Muscle of back (tissue), 11 donors: ENCODE data around the gene ELAVL4. TPM values are rescaled to one million over a fixed set of nuclear protein-coding genes. Genes with fewer than 3 reads are reported as not detected.

Experiments used
- DNase-seq, 3 donors: peaks; one replicate each; pipeline versions ENCODE4 v3.0.0 to v3.0.0-alpha.2; 2013
- polyA plus RNA-seq, 10 donors: library from polyadenylated mRNA; unstranded; fragments of 120-200 nt; gene quantifications; one replicate each; pipeline ENCODE4 v1.2.1, GENCODE V29; 2013; ENCODE audit not compliant: insufficient read length in 10 of 10

Gene ELAVL4
- polyA plus RNA-seq, 10 donors: 0.07 to 1.2 (median 0.24) TPM; not detected in 1

DNA sequence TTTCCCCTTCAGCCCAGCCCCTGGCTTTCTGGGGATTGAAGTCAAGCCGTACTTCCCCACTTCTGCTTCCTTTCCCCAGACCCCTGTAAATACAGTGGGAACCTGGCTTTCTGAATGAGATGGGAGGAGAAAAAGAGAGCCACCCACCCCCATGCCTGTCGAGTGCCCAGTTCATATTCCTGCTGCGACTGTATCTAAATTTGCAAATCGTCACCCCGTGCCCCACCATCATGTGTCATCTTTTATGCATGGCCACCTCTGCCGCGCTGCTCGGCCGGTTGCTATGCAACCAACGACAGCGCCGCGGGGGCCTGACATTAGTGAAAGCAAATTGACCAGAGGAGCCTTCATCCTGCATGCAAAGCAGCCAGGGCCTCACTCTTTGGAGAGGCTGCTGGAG is 143.0 kb downstream of the ELAVL4 start:
- peak in 1 of 3 donors; percentile 3 for DNase-seq

DNA sequence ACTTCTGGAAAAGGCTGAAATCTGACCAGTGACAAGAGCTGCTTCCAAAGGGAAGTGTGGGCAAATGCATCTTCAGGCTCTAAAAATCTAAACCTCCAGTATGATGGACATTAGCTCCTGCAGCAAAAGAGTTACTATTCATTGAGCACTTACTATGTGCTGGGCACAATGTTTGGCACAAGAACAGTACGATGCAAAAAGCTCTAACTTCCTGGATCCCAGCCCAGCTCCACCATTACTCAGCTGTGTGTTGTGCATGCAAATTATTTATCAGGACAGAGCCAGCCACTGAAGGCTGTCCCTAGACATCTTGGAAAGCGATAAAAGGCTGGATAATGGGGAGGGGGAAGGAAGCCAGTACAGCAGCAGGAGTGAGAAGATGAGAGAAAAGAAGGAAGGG is 143.5 kb downstream of the ELAVL4 start:
- no peak for DNase-seq

Other genes with a start within 250 kb of the ELAVL4 start
- under 1 TPM; 0.12 to 0.37 (median 0.22) TPM for gene AGBL4, start 85.0 kb upstream of the ELAVL4 start, polyA plus RNA-seq